H7 (cell line): ENCODE measurements around the gene MRPL23. TPM values are rescaled to one million over a fixed set of nuclear protein-coding genes. Genes with fewer than 3 reads are reported as not detected.

Experiments
- DNase-seq: peaks from one replicate; pipeline ENCODE4 v3.0.0; 2012
- H3K27me3 ChIP-seq: 2 replicates; pipeline ENCODE4 v1.6.0; 2011; ENCODE audit warnings: mild to moderate bottlenecking, low read length; ENCODE audit not compliant: control insufficient read depth, insufficient read depth
- H3K36me3 ChIP-seq: replicated peaks from 2 replicates; pipeline ENCODE4 v1.5.1; 2011; ENCODE audit warnings: low read length; ENCODE audit not compliant: control insufficient read depth, insufficient read depth
- H3K4me3 ChIP-seq: 2 replicates; pipeline ENCODE4 v1.5.1; 2011; ENCODE audit warnings: low read depth, mild to moderate bottlenecking, control low read depth, low read length, moderate library complexity; ENCODE audit not compliant: insufficient read depth
- total RNA-seq: library from RNA; depleted of rRNA; stranded (reverse); fragments of >200 nt; shearing (Covaris generic); gene quantifications from 2 replicates; pipeline ENCODE4 v1.2.3, GENCODE V29; 2014; rRNA removed

MRPL23 gene
- 75.9 and 91.1 TPM in 2 replicates for total RNA-seq

GRCh38 chr11:1946812-1947484 lies at the start of gene MRPL23:
MRPL23 (plus strand) TSS chr11:1947332; CDS start chr11:1947363, 31 bp downstream.
- no peaks in the 10 kb centered on the region for H3K27me3 ChIP-seq
- no peaks in the 10 kb centered on the region for H3K36me3 ChIP-seq
- DNase-seq = no peak
- H3K4me3 ChIP-seq = no peak within 1 kb of the TSS

GRCh38 chr11:1899090-1899489 lies 48.0 kb upstream of the MRPL23 start:
- Histone ChIP-seq H3K4me3 (no peak overlapping the region), H3K27me3 (no peaks in the 10 kb centered on the region; the same call in 1 of the 2 replicates), H3K36me3 (no peaks in the 10 kb centered on the region)
- no peak for DNase-seq

DNA sequence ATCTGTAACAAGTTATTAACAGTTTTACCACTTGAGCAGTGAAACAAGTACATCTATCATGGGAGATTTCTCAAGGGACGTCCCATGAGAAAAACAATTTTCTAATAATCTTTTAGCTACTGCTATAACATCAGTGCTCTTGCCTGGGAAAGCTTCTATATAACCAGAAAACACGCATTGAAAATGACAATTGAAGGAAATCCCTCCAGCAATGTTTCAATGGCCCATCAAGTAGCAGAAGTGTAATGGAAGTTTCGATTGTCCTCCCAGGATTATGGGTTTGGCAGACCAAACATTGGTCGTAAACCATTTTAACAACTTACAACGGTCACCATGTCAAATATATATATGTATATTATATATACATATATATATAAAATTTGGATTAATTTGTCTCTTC lies 47.4 kb upstream of the MRPL23 start:
- no peak for DNase-seq
- Histone ChIP-seq H3K36me3 (no peaks in the 10 kb centered on the region), H3K4me3 (no peak overlapping the region), H3K27me3 (no peaks in the 10 kb centered on the region; the same call in 1 of the 2 replicates)

GRCh38 chr11:1906181-1906580 lies 41.0 kb upstream of the MRPL23 start:
- H3K36me3 ChIP-seq = no peaks in the 10 kb centered on the region

GRCh38 chr11:1906611-1907423 lies 40.3 kb upstream of the MRPL23 start:
- DNase-seq = peak; percentile 44
- Histone ChIP-seq H3K4me3 (no peak overlapping the region), H3K36me3 (no peaks in the 10 kb centered on the region), H3K27me3 (no peaks in the 10 kb centered on the region)

More at GRCh38 chr11:1906181-1906580, 41.0 kb upstream of the MRPL23 start:
- no peaks in the 10 kb centered on the region for H3K27me3 ChIP-seq
- no peak for DNase-seq
- no peak overlapping the region for H3K4me3 ChIP-seq

DNA sequence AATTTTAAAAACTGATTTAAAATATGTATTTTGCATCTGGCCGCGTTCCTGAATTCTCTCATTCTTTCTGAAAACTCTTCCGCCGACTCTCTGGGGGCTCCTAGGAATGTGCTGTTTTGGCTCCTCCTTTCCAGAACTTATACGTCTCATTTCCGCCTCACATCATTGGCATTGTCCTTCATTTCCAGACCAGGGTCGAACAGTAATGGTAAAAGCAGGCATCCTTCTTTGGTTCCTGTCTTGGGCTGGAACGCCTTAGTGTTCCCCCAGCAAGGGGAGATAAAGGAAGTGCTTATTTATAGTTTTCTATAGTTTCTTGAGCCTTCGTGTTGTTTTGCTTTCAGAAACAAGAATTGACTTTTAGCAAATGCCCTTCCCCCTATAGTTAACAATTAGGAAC lies 38.5 kb upstream of the MRPL23 start:
- H3K27me3 ChIP-seq = no peaks in the 10 kb centered on the region
- H3K36me3 ChIP-seq = no peaks in the 10 kb centered on the region
- DNase-seq = peak; percentile 36
- no peak overlapping the region for H3K4me3 ChIP-seq

GRCh38 chr11:1909524-1909923 lies 37.6 kb upstream of the MRPL23 start:
- no peak for DNase-seq
- Histone ChIP-seq H3K4me3 (no peak overlapping the region), H3K36me3 (no peaks in the 10 kb centered on the region), H3K27me3 (no peaks in the 10 kb centered on the region)

DNA sequence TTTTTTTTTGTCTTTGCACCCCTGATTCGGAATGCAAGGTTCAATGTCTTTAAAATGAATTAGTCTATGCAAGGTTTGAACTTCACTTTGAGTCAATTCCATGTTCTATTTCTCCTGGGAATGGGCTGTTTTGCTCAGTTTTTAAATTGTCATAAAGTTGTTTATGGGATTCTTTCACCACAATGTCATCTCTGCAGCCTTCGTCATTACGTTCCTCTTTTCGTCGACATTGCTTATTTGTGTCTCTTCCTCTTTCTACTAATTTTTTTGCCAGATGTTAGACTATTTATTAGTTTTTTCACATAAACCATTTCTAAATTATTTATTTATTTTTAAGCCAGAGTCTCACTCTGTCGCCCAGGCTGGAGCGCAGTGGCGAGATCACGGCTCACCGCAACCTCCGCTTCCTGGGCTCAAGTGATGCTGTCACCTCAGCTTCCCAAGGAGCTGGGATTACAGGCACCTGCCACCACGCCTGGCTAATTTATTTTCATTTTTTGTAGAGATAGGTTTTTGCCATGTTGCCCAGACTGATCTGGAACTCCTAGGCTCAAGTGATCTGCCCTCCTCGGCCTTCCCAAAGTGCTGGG lies 34.7 kb upstream of the MRPL23 start:
- H3K4me3 ChIP-seq = no peak overlapping the region

DNA sequence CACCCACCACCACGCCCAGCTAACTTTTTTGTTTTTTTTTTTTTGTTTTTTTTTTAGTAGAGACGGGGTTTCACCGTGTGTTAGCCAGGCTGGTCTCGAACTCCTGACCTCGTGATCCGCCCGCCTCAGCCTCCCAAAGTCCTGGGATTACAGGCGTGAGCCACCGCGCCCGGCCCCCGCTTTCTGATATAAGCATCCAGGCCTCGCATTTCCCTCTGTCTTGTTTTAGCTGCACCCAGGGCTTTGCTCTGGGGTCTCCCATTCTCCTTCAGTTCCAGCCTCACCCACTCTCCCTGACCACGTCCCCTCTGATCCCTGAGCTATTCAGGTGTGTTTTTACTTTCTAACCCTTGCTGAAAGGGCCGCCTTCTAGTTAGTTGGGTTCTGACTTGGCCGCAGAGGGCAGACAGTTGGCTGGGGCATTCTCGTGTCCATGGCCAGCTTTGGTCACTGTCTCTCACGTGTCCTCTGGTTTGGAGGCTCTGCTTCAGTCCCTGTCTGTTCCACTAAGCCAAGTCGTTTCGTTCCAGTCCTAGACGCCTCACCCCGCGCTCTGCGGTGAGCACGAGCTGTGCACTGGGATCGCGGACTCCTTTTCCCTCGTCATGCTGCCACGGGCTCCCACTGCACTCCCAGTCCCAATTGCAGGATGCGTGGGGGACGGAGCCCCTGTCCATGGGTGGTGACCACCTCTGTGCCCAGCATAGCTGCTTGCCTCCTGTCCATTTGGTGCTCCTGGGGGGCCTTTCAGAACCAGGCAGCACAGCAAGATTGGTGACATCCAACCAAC lies 33.7 kb upstream of the MRPL23 start:
- Histone ChIP-seq H3K27me3 (no peaks in the 10 kb centered on the region), H3K36me3 (no peaks in the 10 kb centered on the region), H3K4me3 (no peak overlapping the region)
- peak; percentile 40 for DNase-seq

More for the DNA sequence above, 34.7 kb upstream of the MRPL23 start:
- DNase-seq = no peak
- no peaks in the 10 kb centered on the region for H3K27me3 ChIP-seq
- no peaks in the 10 kb centered on the region for H3K36me3 ChIP-seq

- no peak overlapping the region for H3K4me3 ChIP-seq
- H3K36me3 ChIP-seq = no peaks in the 10 kb centered on the region
- no peak for DNase-seq
- no peaks in the 10 kb centered on the region for H3K27me3 ChIP-seq
Observed at GRCh38 chr11:1915795-1916131, 31.4 kb upstream of the MRPL23 start.

- Histone ChIP-seq H3K27me3 (no peaks in the 10 kb centered on the region), H3K36me3 (no peaks in the 10 kb centered on the region), H3K4me3 (no peak overlapping the region)
- DNase-seq = peak; percentile 51
Observed at GRCh38 chr11:1916132-1916985, 30.8 kb upstream of the MRPL23 start.

- no peak for DNase-seq
- Histone ChIP-seq H3K27me3 (no peaks in the 10 kb centered on the region), H3K4me3 (no peak overlapping the region), H3K36me3 (no peaks in the 10 kb centered on the region)
Observed at GRCh38 chr11:1916986-1917522, 30.1 kb upstream of the MRPL23 start.

GRCh38 chr11:1917523-1918435 lies 29.4 kb upstream of the MRPL23 start:
- DNase-seq = peak; percentile 95
- H3K36me3 ChIP-seq = no peaks in the 10 kb centered on the region
- H3K4me3 ChIP-seq = no peak overlapping the region
- no peaks in the 10 kb centered on the region for H3K27me3 ChIP-seq
